HEK293 (cell line): Measurements from ENCODE around the gene STUB1.
A peak's percentile ranks its signal among the peaks of the same experiment; 100 is the strongest.

ENCODE experiments used
- ATF2 ChIP-seq: fragments of 450-650 bp; formaldehyde crosslinking; IDR thresholded peaks from 2 replicates; pipeline ENCODE4 v1.5.1; 2016; ENCODE audit warnings: missing biosample characterization, missing genetic modification characterization, low read depth
- GLI2 ChIP-seq: fragments of 450-650 bp; formaldehyde crosslinking; IDR thresholded peaks from 2 replicates; pipeline ENCODE4; 2017; ENCODE audit warnings: missing biosample characterization, missing genetic modification characterization, low read depth, borderline replicate concordance
- HOXA7 ChIP-seq: sonication (generic); formaldehyde crosslinking; IDR thresholded peaks from 2 replicates; pipeline ENCODE4 v1.8.1; 2022; ENCODE audit warnings: missing genetic modification reagents, borderline replicate concordance
- HOXC10 ChIP-seq: sonication (generic); formaldehyde crosslinking; IDR thresholded peaks from 2 replicates; pipeline ENCODE4 v1.8.1; 2023; ENCODE audit warnings: mild to moderate bottlenecking, missing genetic modification reagents
- IKZF3 ChIP-seq: fragments of 450-650 bp; IDR thresholded peaks from 2 replicates; pipeline ENCODE4 v1.5.0; 2018; ENCODE audit warnings: missing biosample characterization, mild to moderate bottlenecking, missing genetic modification characterization, moderate library complexity
- KLF1 ChIP-seq: fragments of 450-650 bp; formaldehyde crosslinking; IDR thresholded peaks from 2 replicates; pipeline ENCODE4 v1.5.1; 2016; ENCODE audit warnings: missing biosample characterization, missing genetic modification characterization
- PRDM10 ChIP-seq: fragments of 450-650 bp; formaldehyde crosslinking; IDR thresholded peaks from 2 replicates; pipeline ENCODE4 v1.5.1; 2016; ENCODE audit warnings: missing biosample characterization, missing genetic modification characterization
- REST ChIP-seq: fragments of 450-650 bp; formaldehyde crosslinking; IDR thresholded peaks from 2 replicates; pipeline ENCODE4 v1.5.1; 2016; ENCODE audit warnings: missing biosample characterization, missing genetic modification characterization
- ZBTB21 ChIP-seq: fragments of 450-650 bp; formaldehyde crosslinking; IDR thresholded peaks from 2 replicates; pipeline ENCODE4 v1.5.1; 2017; ENCODE audit warnings: missing biosample characterization, missing genetic modification characterization
- ZNF214 ChIP-seq: fragments of 450-650 bp; formaldehyde crosslinking; IDR thresholded peaks from 2 replicates; pipeline ENCODE4 v1.5.1; 2017; ENCODE audit warnings: missing biosample characterization, mild to moderate bottlenecking, missing genetic modification characterization, borderline replicate concordance
- ZNF221 ChIP-seq: fragments of 450-650 bp; formaldehyde crosslinking; IDR thresholded peaks from 2 replicates; pipeline ENCODE4 v1.5.1; 2017; ENCODE audit warnings: missing biosample characterization, missing genetic modification characterization, borderline replicate concordance
- ZNF239 ChIP-seq: fragments of 450-650 bp; formaldehyde crosslinking; IDR thresholded peaks from 2 replicates; pipeline ENCODE4 v1.5.1; 2016; ENCODE audit warnings: missing biosample characterization, missing genetic modification characterization
- ZNF248 ChIP-seq: fragments of 450-650 bp; formaldehyde crosslinking; IDR thresholded peaks from 2 replicates; pipeline ENCODE4 v1.5.1; 2017; ENCODE audit warnings: missing biosample characterization, missing genetic modification characterization
- ZNF398 ChIP-seq: fragments of 450-650 bp; formaldehyde crosslinking; IDR thresholded peaks from 2 replicates; pipeline ENCODE4 v1.5.1; 2017; ENCODE audit warnings: missing biosample characterization, missing genetic modification characterization
- ZNF48 ChIP-seq: fragments of 450-650 bp; formaldehyde crosslinking; IDR thresholded peaks from 2 replicates; pipeline ENCODE4 v1.5.1; 2016; ENCODE audit warnings: missing biosample characterization, missing genetic modification characterization
- ZNF518A ChIP-seq: fragments of 450-650 bp; formaldehyde crosslinking; conservative IDR thresholded peaks from 2 replicates; pipeline ENCODE4 v1.5.1; 2016; ENCODE audit warnings: low read depth, missing biosample characterization, missing genetic modification characterization
- ZNF596 ChIP-seq: fragments of 450-650 bp; IDR thresholded peaks from 2 replicates; pipeline ENCODE4 v1.5.0; 2018; ENCODE audit warnings: missing biosample characterization, mild to moderate bottlenecking, missing genetic modification characterization, moderate library complexity
- ZNF623 ChIP-seq: fragments of 450-650 bp; formaldehyde crosslinking; IDR thresholded peaks from 2 replicates; pipeline ENCODE4 v1.5.1; 2016; ENCODE audit warnings: missing biosample characterization, missing genetic modification characterization
- ZNF629 ChIP-seq: fragments of 450-650 bp; formaldehyde crosslinking; IDR thresholded peaks from 2 replicates; pipeline ENCODE4 v1.5.1; 2017; ENCODE audit warnings: missing biosample characterization, missing genetic modification characterization
- ZNF692 ChIP-seq: fragments of 450-650 bp; formaldehyde crosslinking; IDR thresholded peaks from 2 replicates; pipeline ENCODE4 v1.5.1; 2016; ENCODE audit warnings: missing biosample characterization, missing genetic modification characterization
- ZNF701 ChIP-seq: fragments of 450-650 bp; formaldehyde crosslinking; IDR thresholded peaks from 2 replicates; pipeline ENCODE4 v1.5.1; 2016; ENCODE audit warnings: missing biosample characterization, missing genetic modification characterization
- ZNF776 ChIP-seq: fragments of 450-650 bp; formaldehyde crosslinking; IDR thresholded peaks from 2 replicates; pipeline ENCODE4 v1.5.0; 2017; ENCODE audit warnings: missing biosample characterization, missing genetic modification characterization, borderline replicate concordance

STUB1 gene

GRCh38 chr16:684071-684794 lies 4.0 kb downstream of the STUB1 start, which contains the start of gene JMJD8 (continued):
- TF ChIP-seq PRDM10, result 0 out of 2 replicates have a peak, but pooled peaks have one; percentile 14
- TF ChIP-seq REST, result no peak; the same call in 1 of the 2 replicates
- peak; percentile 86 for TF ChIP-seq KLF1 (tag by site-specific recombination)
- TF ChIP-seq ZNF692 (tag by site-specific recombination), result no peak
- no peak; the same call in 1 of the 2 replicates for TF ChIP-seq IKZF3 (tag by site-specific recombination)
- no peak for TF ChIP-seq ZBTB21
- TF ChIP-seq ZNF221 (tag by site-specific recombination), result no peak
- peak; percentile 67 for TF ChIP-seq ZNF629 (tag by site-specific recombination)
- peak; percentile 3; the same call in 1 of the 2 replicates for TF ChIP-seq ZNF596 (tag by site-specific recombination)
- no peak for TF ChIP-seq ZNF623 (tag by site-specific recombination)
- TF ChIP-seq ZNF214 (tag by site-specific recombination), result no peak
- peak; percentile 69 for TF ChIP-seq ZNF518A (tag by site-specific recombination)
- TF ChIP-seq ZNF776, result no peak
- TF ChIP-seq GLI2 (tag by site-specific recombination), result no peak
- TF ChIP-seq HOXA7, result no peak
- TF ChIP-seq ZNF239, result no peak
- no peak for TF ChIP-seq ZNF248 (tag by site-specific recombination)
- TF ChIP-seq ZNF701 (tag by site-specific recombination), result no peak
- no peak for TF ChIP-seq ZNF48 (tag by site-specific recombination)
- no peak for TF ChIP-seq ATF2 (tag by site-specific recombination)
- no peak for TF ChIP-seq HOXC10 (CRISPR knock-in tag)
- no peak for TF ChIP-seq ZNF398 (tag by site-specific recombination)
